ENCODE results near the gene SLAMF8.

The SLAMF8 gene

DNA sequence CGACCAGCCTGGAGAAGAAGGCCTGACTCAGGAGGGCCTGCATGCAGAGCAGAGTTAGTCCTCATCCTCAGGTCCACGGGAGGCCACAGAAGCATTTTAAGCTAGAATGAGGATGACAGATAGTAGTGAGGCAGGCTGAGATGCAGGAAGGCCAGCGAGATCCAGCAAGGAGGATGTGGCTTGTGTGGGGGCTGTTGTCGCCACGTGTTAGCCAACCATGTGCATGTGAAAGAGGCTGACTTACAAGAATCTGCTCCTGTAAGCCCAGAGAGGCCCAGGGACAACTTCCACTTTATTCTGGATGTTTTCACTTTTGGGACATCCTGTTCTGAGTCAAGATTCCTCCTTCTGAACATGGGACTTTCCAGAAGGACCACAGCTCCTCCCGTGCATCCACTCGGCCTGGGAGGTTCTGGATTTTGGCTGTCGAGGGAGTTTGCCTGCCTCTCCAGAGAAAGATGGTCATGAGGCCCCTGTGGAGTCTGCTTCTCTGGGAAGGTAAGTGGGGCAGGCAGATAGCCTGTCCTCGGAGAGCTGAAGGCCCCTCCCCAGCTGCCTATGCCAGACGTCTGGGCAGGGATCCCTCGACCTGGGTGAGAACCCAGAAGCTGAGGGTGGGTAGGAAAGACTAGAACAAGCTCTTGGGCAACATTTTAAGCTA, at the start of gene SLAMF8:
Gene SLAMF8, plus strand, starts transcription at position 433 of the 661 bp plus-strand sequence. Its CDS starts 26 bp downstream, at position 459.
- DNase-seq, result peak in 2 of 6 experiments; percentile 13 to 17

- no peak for DNase-seq
These were observed 48.4 kb upstream of the SLAMF8 start for GRCh38 chr1:159778266-159778665.

GRCh38 chr1:159779403-159779851, 47.2 kb upstream of the SLAMF8 start:
- DNase-seq, result no peak

DNA sequence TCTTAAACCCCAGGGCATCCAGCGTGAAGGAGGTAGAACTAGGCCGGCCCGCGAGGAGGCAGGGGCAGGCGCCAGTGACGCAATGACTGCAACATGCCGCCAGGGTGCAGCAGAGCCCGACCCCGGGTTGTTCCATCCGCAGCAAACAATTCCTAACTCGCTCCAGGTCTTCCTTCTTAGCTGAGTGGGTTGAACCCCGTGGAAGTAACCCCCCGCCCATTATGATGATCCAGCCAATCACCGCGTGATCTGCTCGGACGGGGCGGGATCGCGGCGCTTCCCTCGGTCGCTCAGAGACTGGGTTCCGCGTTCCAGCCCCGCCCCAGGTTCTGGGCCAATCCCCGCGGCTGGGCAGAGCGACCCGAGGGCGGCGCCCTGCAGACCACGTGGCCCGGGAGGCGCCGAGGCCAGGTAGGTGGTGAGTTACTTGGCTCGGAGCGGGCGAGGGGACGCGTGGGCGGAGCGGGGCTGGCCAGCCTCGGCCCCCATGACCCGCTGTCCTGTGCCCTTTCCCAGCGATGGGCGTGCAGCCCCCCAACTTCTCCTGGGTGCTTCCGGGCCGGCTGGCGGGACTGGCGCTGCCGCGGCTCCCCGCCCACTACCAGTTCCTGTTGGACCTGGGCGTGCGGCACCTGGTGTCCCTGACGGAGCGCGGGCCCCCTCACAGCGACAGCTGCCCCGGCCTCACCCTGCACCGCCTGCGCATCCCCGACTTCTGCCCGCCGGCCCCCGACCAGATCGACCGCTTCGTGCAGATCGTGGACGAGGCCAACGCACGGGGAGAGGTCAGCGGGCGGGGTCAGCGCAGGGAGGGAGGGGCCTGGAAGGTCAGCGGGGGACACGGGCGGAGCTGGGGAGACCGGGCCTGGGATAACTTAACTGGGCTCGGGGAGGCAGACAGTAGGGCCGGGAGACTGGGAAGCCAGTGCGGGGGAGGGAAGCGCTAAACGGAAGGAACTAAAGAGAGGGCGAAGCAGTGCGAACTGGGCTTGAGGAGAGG, 45.8 kb upstream of the SLAMF8 start, which contains the start of gene DUSP23:
Gene DUSP23, plus strand, starts transcription at position 380 of the 1,000 bp plus-strand sequence. Its CDS starts 139 bp downstream, at position 519.
- peak; percentile 93 to 95 (median 94) for DNase-seq

DNA sequence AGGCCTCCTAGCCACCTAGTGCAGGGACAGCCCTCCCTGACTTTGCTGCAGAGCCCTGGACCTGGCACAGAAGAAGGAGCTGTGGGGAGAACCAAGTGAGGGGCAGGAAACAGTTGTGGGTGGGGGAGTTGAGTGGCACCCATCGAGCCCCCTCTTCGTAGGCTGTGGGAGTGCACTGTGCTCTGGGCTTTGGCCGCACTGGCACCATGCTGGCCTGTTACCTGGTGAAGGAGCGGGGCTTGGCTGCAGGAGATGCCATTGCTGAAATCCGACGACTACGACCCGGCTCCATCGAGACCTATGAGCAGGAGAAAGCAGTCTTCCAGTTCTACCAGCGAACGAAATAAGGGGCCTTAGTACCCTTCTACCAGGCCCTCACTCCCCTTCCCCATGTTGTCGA, 44.7 kb upstream of the SLAMF8 start:
- DNase-seq, result no peak

DNA sequence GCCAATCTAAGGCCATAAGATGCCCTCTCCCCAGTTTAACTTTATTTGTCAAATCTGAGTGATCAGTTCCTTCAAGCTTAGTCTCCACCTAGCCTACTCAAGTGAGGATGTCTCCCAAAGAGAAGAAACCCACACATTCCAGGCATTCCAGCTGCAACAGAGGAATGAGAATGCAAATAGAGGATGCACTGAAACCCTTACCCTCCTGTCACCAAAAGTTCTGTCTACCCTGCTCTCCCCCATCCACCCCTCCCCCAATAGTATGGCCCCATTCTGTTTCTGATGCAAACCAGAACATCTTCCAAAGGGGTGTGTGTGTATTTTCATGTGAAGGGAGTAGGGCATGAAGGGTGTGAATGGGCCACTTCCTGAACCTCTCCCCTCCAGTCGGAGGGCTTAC, 42.9 kb upstream of the SLAMF8 start:
- DNase-seq, result no peak

DNA sequence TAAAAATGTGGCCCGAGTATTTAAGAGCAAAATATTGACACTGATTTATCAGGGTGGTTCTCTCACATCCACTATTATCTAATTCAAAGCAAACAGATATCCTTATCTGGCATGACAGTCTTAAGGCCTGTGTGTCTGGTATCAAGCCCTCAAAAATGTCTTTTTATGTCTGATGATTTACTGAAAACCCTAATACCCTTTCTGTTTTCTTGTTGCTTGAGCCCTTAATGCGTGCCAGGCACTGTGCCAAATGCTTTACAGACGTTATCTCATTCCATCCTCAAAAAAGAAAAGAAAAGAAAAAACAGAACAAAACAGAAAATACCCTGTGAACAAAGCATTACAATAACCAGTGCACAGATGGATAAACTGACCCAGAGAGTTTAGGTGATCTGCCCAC, 40.2 kb upstream of the SLAMF8 start:
- DNase-seq, result no peak

DNA sequence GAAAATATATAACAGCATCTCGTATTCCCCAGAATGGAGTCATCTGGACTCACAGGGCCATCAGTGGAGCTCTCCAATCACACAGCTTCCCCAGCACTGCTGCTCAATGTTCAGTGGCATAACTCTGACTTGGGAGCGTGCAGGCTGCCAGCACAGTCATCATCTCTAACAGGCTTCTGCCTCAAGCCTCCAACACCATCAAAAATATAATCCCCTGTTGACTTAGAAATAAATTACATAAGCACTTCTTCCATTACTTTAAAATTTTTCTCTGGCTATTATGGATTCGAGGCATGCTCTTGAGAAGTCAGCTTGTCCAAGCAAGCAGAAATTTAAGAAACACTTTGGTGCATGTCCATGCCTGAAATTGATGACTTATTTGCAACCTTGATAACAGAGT, 39.7 kb upstream of the SLAMF8 start:
- no peak for DNase-seq

DNA sequence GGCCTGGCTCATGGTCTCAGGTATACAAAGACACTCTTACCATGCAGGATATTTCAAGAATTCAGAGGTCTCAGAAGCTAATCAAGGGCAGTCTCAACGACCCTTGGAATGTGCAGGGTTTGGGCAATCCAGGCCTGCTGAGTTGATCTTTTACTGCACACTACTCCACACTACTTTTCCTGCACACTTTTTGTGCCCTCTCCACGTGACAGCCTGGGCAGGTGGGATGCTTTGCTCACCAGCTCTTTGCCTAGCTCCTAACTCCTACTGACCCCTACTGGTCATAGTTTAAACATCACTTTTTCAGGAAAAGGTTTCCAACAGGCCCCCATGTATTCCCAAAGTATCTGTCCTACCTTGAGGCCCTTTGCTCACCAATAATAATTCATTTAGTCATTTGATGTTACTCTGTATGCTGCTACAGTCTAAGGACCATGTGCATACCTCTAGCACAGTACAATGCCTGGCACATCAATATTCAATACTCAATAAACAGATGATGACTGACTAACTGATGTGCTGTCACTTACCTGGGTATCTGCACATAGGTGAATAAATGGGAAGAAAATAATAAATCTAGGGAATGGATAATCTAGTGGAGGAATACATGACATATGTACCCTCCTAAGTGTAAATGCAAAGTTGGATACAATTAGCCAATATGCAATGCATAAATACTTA, 36.3 kb upstream of the SLAMF8 start:
- peak in 1 of 6 experiments; percentile 8 for DNase-seq

DNA sequence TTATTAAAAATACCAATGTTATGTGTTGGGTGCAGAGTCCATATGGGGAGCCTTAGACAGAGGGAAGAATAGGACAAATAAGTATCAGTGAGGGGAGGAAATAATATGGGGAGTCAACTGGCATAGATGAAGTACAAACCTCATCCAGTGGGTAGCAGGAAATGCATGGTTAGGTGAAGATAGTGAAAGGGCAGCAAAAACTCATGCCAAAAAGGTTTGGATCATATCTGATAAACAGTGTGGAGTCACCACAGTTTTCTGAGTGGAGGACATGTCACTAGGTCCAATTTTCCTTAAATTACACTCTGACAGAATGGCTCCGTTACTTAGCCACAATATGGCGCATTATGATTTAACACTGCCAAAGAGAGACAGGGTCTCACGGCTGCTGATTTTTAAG, 35.6 kb upstream of the SLAMF8 start:
- no peak for DNase-seq

DNA sequence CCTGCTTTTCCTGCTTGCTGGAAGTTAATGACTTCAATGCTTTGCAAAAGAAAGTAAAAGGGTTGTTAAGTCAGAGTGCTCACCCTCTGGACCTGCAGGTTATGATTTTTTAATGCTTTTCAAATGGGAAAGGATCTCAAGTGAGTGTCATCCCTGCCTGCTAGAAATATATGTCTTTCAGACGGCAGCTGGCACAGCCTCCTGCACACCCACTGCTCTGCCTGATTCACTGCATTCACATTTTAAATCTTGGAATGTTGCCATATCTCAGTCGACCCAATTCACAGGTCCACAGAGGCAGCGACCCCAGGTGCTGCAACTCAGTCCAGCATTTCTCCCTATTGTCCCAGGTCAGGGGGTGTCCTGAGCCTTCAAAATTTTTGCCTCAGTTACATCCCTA, 35.2 kb upstream of the SLAMF8 start:
- DNase-seq, result no peak

- DNase-seq, result no peak
These were observed 31.1 kb upstream of the SLAMF8 start for GRCh38 chr1:159795534-159795933.

GRCh38 chr1:159798893-159799292, 27.8 kb upstream of the SLAMF8 start:
- peak in 5 of 6 experiments; percentile 7 to 34 (median 15) for DNase-seq

- DNase-seq, result no peak
These were observed 27.2 kb upstream of the SLAMF8 start for GRCh38 chr1:159799446-159799985.

GRCh38 chr1:159800177-159800930, 26.3 kb upstream of the SLAMF8 start:
- peak in 1 of 6 experiments; percentile 5 for DNase-seq

- no peak for DNase-seq
These were observed 24.6 kb upstream of the SLAMF8 start, which contains the start of gene FCRL6 for GRCh38 chr1:159802111-159802510. FCRL6 (plus strand) TSS chr1:159802360; CDS start chr1:159802425, 65 bp downstream.

DNA sequence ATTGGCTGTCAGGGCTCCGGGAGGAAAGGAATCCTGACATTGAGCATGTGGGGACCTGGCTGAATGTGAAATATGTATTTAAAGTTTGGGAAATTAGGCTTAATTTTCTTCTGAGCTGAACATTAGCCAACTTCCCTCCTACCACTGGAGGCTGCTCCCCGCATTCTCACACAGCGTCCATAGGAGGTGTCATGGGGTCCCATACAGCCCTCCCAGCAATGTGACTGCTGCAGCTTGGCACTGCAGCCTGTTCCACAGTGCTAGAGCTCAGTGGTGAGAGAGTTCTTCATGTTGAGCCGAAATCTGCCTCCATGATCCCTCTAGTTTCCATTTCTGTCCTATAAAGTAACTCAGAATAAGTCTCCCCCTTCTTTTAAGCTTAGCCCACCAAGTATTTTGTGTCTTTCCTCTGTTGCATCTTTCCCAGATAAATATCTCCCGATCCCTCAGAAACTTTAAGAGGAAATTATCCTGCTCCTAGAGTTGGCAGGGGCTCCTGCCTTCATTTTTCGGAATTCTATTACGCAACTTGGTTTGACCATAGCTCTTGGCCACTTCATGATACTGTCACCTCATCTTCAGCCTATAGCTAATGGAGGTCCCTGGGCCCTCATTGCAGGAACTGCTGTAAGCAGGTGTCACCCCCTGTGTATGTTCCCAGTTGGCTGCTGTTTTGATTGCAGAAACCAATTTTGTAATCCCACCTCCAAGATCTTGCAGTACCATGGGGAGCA, 22.6 kb upstream of the SLAMF8 start:
- no peak for DNase-seq

GRCh38 chr1:159804924-159805323, 21.7 kb upstream of the SLAMF8 start:
- DNase-seq, result no peak

DNA sequence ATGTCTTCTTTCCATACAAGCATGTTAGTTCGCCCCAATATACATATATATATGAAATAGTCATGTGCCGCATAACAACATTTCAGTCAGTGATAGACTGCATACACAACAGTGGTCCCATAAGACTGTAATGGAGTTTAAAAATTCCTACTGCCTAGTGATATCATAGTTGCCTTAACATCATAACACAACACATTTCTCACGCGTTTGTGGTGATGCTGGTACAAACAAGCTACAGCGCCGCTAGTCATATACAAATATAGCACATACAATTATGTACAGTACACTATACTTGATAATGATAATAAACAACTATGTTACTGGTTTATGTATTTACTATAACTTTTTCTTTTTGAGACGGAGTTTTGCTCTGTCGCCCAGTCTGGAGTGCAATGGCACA, 10.7 kb upstream of the SLAMF8 start:
- no peak for DNase-seq

GRCh38 chr1:159817276-159818041, 9.2 kb upstream of the SLAMF8 start:
- DNase-seq, result no peak

All from stimulated activated naive CD4-positive, alpha-beta T cell (primary cell).